ENCODE data around the gene TRIM45.

Gene TRIM45

GRCh38 chr1:117127795-117128194 is 6.2 kb upstream of the TRIM45 start:
- no peak for DNase-seq (ENCODE audit: low read depth in 1 of 2, low spot score in 1 of 2)
- TF ChIP-seq GABPA (IDR thresholded peaks at IDR 0.05; ENCODE audit: low read depth) (no peak), REST (IDR thresholded peaks at IDR 0.05; ENCODE audit: insufficient replicate concordance, low read depth) (no peak), POLR2AphosphoS5 (IDR thresholded peaks at IDR 0.05; ENCODE audit: low read depth) (no peak), SPI1 (IDR thresholded peaks at IDR 0.05; ENCODE audit: borderline replicate concordance, low read depth) (no peak), CTCF (IDR thresholded peaks at IDR 0.05; ENCODE audit: insufficient read depth, low read length) (no peak)
- H3K4me3 ChIP-seq (replicated peaks; ENCODE audit: insufficient read depth, low read length) = no peak overlapping the region
- no peaks in the 10 kb centered on the region for H3K27me3 ChIP-seq (ENCODE audit: insufficient read depth, poor library complexity, severe bottlenecking)
- no peak overlapping the region for H3K27ac ChIP-seq (replicated peaks)

GRCh38 chr1:117124661-117125060 is 3.1 kb upstream of the TRIM45 start:
- Histone ChIP-seq H3K27ac (replicated peaks) (no peak overlapping the region), H3K27me3 (ENCODE audit: insufficient read depth, poor library complexity, severe bottlenecking) (no peaks in the 10 kb centered on the region), H3K4me3 (replicated peaks; ENCODE audit: insufficient read depth, low read length) (no peak overlapping the region)
- TF ChIP-seq GABPA (IDR thresholded peaks at IDR 0.05; ENCODE audit: low read depth) (no peak), CTCF (IDR thresholded peaks at IDR 0.05; ENCODE audit: insufficient read depth, low read length) (no peak), POLR2AphosphoS5 (IDR thresholded peaks at IDR 0.05; ENCODE audit: low read depth) (no peak), SPI1 (IDR thresholded peaks at IDR 0.05; ENCODE audit: borderline replicate concordance, low read depth) (no peak), REST (IDR thresholded peaks at IDR 0.05; ENCODE audit: insufficient replicate concordance, low read depth) (no peak)
- no peak for DNase-seq (ENCODE audit: low read depth in 1 of 2, low spot score in 1 of 2)

GRCh38 chr1:117123274-117123673 is 1.7 kb upstream of the TRIM45 start:
- Histone ChIP-seq H3K4me3 (replicated peaks; ENCODE audit: insufficient read depth, low read length) (no peak overlapping the region), H3K27ac (replicated peaks) (no peak overlapping the region), H3K27me3 (ENCODE audit: insufficient read depth, poor library complexity, severe bottlenecking) (no peaks in the 10 kb centered on the region)
- TF ChIP-seq POLR2AphosphoS5 (IDR thresholded peaks at IDR 0.05; ENCODE audit: low read depth) (no peak), REST (IDR thresholded peaks at IDR 0.05; ENCODE audit: insufficient replicate concordance, low read depth) (no peak), CTCF (IDR thresholded peaks at IDR 0.05; ENCODE audit: insufficient read depth, low read length) (no peak), SPI1 (IDR thresholded peaks at IDR 0.05; ENCODE audit: borderline replicate concordance, low read depth) (no peak)
- no peak for DNase-seq (ENCODE audit: low read depth in 1 of 2, low spot score in 1 of 2)

Data from HL-60 (cell line).